HEK293 (cell line): Measurements from ENCODE around the gene HERC4.

ENCODE experiments used
- SCRT2 ChIP-seq: fragments of 450-650 bp; formaldehyde crosslinking; IDR thresholded peaks from 2 replicates; pipeline ENCODE4 v1.5.1; 2016; ENCODE audit warnings: missing biosample characterization, missing genetic modification characterization
- ZNF184 ChIP-seq: fragments of 450-650 bp; IDR thresholded peaks from 2 replicates; pipeline ENCODE4 v1.5.1; 2018; ENCODE audit warnings: missing biosample characterization, mild to moderate bottlenecking, missing genetic modification characterization
- ZNF23 ChIP-seq: fragments of 450-650 bp; formaldehyde crosslinking; IDR thresholded peaks from 2 replicates; pipeline ENCODE4 v1.5.1; 2016; ENCODE audit warnings: missing biosample characterization, missing genetic modification characterization, borderline replicate concordance
- ZNF292 ChIP-seq: fragments of 450-650 bp; formaldehyde crosslinking; IDR thresholded peaks from 2 replicates; pipeline ENCODE4 v1.5.1; 2016; ENCODE audit warnings: low read depth, missing biosample characterization, missing genetic modification characterization, borderline replicate concordance
- ZNF560 ChIP-seq: fragments of 450-650 bp; formaldehyde crosslinking; IDR thresholded peaks from 2 replicates; pipeline ENCODE4 v1.5.1; 2017; ENCODE audit warnings: missing biosample characterization, missing genetic modification characterization, borderline replicate concordance
- ZNF610 ChIP-seq: fragments of 450-650 bp; formaldehyde crosslinking; IDR thresholded peaks from 2 replicates; pipeline ENCODE4 v1.5.1; 2016; ENCODE audit warnings: missing biosample characterization, missing genetic modification characterization, borderline replicate concordance
- TF ChIP-seq, protein P1 (sequence below): fragments of 450-650 bp; formaldehyde crosslinking; IDR thresholded peaks from 2 replicates; pipeline ENCODE4 v1.5.1; 2016; ENCODE audit warnings: missing biosample characterization, missing genetic modification characterization
- TF ChIP-seq, protein P2 (sequence below): fragments of 450-650 bp; formaldehyde crosslinking; optimal IDR thresholded peaks from 2 replicates; pipeline ENCODE3; 2016; ENCODE audit warnings: missing biosample characterization, mild to moderate bottlenecking, missing genetic modification characterization
- TF ChIP-seq, protein P3 (sequence below): fragments of 450-650 bp; formaldehyde crosslinking; IDR thresholded peaks from 2 replicates; pipeline ENCODE4 v1.5.1; 2016; ENCODE audit warnings: missing biosample characterization, missing genetic modification characterization
- TF ChIP-seq, protein P4 (sequence below): fragments of 450-650 bp; formaldehyde crosslinking; IDR thresholded peaks from 2 replicates; pipeline ENCODE4 v1.5.1; 2016; ENCODE audit warnings: missing biosample characterization, missing genetic modification characterization
- TF ChIP-seq, protein P5 (sequence below): IDR thresholded peaks from 2 replicates; pipeline ENCODE4 v1.6.1; 2011; ENCODE audit warnings: mild to moderate bottlenecking, low read depth, low read length, borderline replicate concordance

DNA sequence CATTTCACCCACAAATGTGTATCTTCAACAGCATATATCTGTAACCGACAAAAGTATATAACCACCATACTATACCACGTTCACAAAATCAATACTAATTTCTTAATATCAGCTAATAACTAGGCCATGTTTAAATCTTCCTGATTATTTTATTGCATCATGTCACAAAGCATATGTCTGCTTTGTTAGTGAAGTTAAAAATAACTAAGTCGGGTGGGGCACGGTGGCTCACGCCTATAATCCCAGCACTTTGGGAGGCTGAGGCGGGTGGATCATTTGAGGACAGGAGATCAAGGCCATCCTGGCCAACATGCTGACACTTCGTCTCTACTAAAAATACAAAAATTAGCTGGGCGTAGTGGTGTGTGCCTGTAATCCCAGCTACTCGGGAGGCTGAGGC is 47.7 kb downstream of the HERC4 start:
- no peak for TF ChIP-seq ZNF610 (tag by site-specific recombination)
- TF ChIP-seq, protein P1, sequence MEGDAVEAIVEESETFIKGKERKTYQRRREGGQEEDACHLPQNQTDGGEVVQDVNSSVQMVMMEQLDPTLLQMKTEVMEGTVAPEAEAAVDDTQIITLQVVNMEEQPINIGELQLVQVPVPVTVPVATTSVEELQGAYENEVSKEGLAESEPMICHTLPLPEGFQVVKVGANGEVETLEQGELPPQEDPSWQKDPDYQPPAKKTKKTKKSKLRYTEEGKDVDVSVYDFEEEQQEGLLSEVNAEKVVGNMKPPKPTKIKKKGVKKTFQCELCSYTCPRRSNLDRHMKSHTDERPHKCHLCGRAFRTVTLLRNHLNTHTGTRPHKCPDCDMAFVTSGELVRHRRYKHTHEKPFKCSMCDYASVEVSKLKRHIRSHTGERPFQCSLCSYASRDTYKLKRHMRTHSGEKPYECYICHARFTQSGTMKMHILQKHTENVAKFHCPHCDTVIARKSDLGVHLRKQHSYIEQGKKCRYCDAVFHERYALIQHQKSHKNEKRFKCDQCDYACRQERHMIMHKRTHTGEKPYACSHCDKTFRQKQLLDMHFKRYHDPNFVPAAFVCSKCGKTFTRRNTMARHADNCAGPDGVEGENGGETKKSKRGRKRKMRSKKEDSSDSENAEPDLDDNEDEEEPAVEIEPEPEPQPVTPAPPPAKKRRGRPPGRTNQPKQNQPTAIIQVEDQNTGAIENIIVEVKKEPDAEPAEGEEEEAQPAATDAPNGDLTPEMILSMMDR (tag by site-specific recombination) = no peak
- TF ChIP-seq ZNF560 (tag by site-specific recombination) = no peak
- TF ChIP-seq, protein P2, sequence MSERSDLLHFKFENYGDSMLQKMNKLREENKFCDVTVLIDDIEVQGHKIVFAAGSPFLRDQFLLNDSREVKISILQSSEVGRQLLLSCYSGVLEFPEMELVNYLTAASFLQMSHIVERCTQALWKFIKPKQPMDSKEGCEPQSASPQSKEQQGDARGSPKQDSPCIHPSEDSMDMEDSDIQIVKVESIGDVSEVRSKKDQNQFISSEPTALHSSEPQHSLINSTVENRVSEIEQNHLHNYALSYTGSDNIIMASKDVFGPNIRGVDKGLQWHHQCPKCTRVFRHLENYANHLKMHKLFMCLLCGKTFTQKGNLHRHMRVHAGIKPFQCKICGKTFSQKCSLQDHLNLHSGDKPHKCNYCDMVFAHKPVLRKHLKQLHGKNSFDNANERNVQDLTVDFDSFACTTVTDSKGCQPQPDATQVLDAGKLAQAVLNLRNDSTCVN (tag by site-specific recombination) = no peak
- TF ChIP-seq, protein P3, sequence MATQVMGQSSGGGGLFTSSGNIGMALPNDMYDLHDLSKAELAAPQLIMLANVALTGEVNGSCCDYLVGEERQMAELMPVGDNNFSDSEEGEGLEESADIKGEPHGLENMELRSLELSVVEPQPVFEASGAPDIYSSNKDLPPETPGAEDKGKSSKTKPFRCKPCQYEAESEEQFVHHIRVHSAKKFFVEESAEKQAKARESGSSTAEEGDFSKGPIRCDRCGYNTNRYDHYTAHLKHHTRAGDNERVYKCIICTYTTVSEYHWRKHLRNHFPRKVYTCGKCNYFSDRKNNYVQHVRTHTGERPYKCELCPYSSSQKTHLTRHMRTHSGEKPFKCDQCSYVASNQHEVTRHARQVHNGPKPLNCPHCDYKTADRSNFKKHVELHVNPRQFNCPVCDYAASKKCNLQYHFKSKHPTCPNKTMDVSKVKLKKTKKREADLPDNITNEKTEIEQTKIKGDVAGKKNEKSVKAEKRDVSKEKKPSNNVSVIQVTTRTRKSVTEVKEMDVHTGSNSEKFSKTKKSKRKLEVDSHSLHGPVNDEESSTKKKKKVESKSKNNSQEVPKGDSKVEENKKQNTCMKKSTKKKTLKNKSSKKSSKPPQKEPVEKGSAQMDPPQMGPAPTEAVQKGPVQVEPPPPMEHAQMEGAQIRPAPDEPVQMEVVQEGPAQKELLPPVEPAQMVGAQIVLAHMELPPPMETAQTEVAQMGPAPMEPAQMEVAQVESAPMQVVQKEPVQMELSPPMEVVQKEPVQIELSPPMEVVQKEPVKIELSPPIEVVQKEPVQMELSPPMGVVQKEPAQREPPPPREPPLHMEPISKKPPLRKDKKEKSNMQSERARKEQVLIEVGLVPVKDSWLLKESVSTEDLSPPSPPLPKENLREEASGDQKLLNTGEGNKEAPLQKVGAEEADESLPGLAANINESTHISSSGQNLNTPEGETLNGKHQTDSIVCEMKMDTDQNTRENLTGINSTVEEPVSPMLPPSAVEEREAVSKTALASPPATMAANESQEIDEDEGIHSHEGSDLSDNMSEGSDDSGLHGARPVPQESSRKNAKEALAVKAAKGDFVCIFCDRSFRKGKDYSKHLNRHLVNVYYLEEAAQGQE (tag by site-specific recombination) = no peak
- no peak for TF ChIP-seq ZNF292 (tag by site-specific recombination)
- TF ChIP-seq, protein P4, sequence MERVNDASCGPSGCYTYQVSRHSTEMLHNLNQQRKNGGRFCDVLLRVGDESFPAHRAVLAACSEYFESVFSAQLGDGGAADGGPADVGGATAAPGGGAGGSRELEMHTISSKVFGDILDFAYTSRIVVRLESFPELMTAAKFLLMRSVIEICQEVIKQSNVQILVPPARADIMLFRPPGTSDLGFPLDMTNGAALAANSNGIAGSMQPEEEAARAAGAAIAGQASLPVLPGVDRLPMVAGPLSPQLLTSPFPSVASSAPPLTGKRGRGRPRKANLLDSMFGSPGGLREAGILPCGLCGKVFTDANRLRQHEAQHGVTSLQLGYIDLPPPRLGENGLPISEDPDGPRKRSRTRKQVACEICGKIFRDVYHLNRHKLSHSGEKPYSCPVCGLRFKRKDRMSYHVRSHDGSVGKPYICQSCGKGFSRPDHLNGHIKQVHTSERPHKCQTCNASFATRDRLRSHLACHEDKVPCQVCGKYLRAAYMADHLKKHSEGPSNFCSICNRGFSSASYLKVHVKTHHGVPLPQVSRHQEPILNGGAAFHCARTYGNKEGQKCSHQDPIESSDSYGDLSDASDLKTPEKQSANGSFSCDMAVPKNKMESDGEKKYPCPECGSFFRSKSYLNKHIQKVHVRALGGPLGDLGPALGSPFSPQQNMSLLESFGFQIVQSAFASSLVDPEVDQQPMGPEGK (tag by site-specific recombination) = no peak
- TF ChIP-seq, protein P5, sequence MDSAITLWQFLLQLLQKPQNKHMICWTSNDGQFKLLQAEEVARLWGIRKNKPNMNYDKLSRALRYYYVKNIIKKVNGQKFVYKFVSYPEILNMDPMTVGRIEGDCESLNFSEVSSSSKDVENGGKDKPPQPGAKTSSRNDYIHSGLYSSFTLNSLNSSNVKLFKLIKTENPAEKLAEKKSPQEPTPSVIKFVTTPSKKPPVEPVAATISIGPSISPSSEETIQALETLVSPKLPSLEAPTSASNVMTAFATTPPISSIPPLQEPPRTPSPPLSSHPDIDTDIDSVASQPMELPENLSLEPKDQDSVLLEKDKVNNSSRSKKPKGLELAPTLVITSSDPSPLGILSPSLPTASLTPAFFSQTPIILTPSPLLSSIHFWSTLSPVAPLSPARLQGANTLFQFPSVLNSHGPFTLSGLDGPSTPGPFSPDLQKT = no peak
- no peak for TF ChIP-seq SCRT2
- no peak for TF ChIP-seq ZNF184 (tag by site-specific recombination)
- no peak for TF ChIP-seq ZNF23
